ENCODE results near the gene COL5A3. TPM values are rescaled to one million over a fixed set of nuclear protein-coding genes. Genes with fewer than 3 reads are reported as not detected.

The COL5A3 gene
- total and polyA plus RNA-seq, 2 experiments from 2014 or later, result 1.0 to 1.2 TPM

DNA sequence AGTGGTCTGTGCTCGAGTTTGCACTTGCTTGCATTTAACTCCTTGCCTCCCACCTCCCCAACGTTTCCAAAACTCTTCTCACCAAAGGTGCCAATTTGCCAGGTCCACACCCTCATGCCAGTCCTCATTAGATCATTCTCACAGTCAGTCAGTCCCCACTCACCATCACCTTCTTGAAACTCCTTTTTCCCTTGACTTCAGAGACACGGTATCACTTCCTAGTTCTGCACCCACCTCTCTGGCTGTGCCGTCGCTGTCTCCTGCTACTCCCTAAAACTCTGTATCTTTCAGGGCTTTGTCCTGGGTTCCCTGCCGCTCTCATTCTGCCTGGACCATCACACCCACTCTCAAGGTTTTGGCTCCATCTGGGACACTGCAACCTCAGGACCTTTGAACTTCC is 93.6 kb downstream of the COL5A3 start (continued):
- TF ChIP-seq, protein P1, sequence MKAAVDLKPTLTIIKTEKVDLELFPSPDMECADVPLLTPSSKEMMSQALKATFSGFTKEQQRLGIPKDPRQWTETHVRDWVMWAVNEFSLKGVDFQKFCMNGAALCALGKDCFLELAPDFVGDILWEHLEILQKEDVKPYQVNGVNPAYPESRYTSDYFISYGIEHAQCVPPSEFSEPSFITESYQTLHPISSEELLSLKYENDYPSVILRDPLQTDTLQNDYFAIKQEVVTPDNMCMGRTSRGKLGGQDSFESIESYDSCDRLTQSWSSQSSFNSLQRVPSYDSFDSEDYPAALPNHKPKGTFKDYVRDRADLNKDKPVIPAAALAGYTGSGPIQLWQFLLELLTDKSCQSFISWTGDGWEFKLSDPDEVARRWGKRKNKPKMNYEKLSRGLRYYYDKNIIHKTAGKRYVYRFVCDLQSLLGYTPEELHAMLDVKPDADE (IDR thresholded peaks at IDR 0.05), result no peak
- TF ChIP-seq ZNF114 (CRISPR knock-in tag; IDR thresholded peaks at IDR 0.05) (no peak), JUNB (IDR thresholded peaks at IDR 0.05; ENCODE audit: unreplicated experiment) (no peak), ZNF331 (CRISPR knock-in tag; IDR thresholded peaks at IDR 0.05; ENCODE audit: low read depth) (no peak), CREB1 (CRISPR knock-in tag; IDR thresholded peaks at IDR 0.05; ENCODE audit: low read depth) (no peak)
- TF ChIP-seq, protein P2, sequence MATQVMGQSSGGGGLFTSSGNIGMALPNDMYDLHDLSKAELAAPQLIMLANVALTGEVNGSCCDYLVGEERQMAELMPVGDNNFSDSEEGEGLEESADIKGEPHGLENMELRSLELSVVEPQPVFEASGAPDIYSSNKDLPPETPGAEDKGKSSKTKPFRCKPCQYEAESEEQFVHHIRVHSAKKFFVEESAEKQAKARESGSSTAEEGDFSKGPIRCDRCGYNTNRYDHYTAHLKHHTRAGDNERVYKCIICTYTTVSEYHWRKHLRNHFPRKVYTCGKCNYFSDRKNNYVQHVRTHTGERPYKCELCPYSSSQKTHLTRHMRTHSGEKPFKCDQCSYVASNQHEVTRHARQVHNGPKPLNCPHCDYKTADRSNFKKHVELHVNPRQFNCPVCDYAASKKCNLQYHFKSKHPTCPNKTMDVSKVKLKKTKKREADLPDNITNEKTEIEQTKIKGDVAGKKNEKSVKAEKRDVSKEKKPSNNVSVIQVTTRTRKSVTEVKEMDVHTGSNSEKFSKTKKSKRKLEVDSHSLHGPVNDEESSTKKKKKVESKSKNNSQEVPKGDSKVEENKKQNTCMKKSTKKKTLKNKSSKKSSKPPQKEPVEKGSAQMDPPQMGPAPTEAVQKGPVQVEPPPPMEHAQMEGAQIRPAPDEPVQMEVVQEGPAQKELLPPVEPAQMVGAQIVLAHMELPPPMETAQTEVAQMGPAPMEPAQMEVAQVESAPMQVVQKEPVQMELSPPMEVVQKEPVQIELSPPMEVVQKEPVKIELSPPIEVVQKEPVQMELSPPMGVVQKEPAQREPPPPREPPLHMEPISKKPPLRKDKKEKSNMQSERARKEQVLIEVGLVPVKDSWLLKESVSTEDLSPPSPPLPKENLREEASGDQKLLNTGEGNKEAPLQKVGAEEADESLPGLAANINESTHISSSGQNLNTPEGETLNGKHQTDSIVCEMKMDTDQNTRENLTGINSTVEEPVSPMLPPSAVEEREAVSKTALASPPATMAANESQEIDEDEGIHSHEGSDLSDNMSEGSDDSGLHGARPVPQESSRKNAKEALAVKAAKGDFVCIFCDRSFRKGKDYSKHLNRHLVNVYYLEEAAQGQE (IDR thresholded peaks at IDR 0.05; ENCODE audit: unreplicated experiment), result no peak
- TF ChIP-seq, protein P3, sequence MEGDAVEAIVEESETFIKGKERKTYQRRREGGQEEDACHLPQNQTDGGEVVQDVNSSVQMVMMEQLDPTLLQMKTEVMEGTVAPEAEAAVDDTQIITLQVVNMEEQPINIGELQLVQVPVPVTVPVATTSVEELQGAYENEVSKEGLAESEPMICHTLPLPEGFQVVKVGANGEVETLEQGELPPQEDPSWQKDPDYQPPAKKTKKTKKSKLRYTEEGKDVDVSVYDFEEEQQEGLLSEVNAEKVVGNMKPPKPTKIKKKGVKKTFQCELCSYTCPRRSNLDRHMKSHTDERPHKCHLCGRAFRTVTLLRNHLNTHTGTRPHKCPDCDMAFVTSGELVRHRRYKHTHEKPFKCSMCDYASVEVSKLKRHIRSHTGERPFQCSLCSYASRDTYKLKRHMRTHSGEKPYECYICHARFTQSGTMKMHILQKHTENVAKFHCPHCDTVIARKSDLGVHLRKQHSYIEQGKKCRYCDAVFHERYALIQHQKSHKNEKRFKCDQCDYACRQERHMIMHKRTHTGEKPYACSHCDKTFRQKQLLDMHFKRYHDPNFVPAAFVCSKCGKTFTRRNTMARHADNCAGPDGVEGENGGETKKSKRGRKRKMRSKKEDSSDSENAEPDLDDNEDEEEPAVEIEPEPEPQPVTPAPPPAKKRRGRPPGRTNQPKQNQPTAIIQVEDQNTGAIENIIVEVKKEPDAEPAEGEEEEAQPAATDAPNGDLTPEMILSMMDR (conservative IDR thresholded peaks at IDR 0.05; ENCODE audit: low read depth in 2 of 2), result no peak

DNA sequence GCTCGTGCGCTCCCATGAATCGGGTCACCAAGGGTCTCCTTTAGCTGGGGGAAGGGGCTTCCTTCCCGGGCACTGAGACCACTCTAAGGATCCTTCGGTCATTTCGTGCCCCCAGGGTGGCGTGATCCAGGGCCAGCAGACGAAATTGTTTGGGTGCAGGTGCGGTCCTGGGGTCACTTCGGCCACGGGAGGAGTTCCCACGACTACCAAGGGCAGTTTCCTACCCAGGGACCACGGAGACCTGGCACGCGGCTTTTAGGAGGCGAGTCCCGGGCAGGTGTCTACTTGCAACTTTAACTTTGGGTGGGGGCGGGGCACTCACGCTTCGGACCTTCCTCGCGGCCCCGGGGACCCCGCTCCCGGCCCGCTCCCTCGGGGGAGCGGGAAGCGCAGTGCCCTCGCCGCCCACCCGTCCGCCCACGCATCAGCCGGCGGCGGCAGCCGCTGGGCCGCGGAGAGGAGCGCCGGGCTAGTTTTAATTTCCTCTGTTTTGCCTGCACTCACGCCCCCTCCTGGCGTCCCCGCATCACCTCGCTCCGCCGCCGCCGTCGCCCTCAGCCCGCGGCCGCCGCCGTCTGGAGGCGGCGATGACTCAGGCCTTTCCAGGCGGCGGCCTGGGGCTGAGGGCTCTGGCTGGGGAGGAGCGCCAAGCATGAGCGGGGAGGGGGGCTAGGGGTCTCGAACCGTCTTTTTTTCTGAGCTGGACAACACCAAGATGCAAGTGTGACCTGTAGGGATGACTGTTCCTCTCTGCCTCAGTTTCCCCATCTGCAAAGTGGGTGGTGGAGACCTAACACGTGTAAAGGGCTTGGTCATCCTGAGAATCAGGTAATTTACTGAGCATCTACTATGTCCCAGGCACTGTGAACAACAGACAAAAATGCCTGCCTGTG is 95.7 kb downstream of the COL5A3 start:
- Histone ChIP-seq H4K20me1 (replicated peaks; ENCODE audit: insufficient read depth) (peaks cover 35% of the 10 kb centered on the region), H3K4me1 (ENCODE audit: insufficient read depth) (peaks cover 15% of the 10 kb centered on the region), H3K79me2 (replicated peaks; ENCODE audit: insufficient read depth) (peaks cover 45% of the 10 kb centered on the region), H3K27ac (ENCODE audit: low read depth) (peak overlapping the region; percentile 80), H2AFZ (peak overlapping the region; percentile 84; the same call in 1 of the 2 replicates), H3K27me3 (ENCODE audit: insufficient read depth) (peaks cover 8% of the 10 kb centered on the region; the same call in 1 of the 2 replicates), H3K4me3 (peak overlapping the region; percentile 79), H3K36me3 (ENCODE audit: insufficient read depth) (no peaks in the 10 kb centered on the region), H3K9me2 (ENCODE audit: insufficient read depth) (no peaks in the 10 kb centered on the region), H3K4me2 (peak overlapping the region; percentile 99), H3F3A (replicated peaks; ENCODE audit: low read depth) (0 out of 2 replicates have a peak, but pooled peaks cover 4% of the 10 kb centered on the region)
- peaks cover 22% of the 10 kb centered on the region for H3K4me1 Mint-ChIP-seq
- peaks cover 19% of the 10 kb centered on the region for H3K27me3 Mint-ChIP-seq (ENCODE audit: insufficient read depth, low read depth, poor library complexity)
- DNase-seq (ENCODE audit: low spot score) (peak; percentile 92), ATAC-seq (peak; percentile 77)
- no peaks in the 10 kb centered on the region; the same call in 2 of the 3 replicates for H3K9me3 Mint-ChIP-seq
- peaks cover 10% of the 10 kb centered on the region; the same call in 2 of the 3 replicates for H3K36me3 Mint-ChIP-seq (ENCODE audit: low read depth)
- peak overlapping the region; percentile 83 for H3K27ac Mint-ChIP-seq
- TF ChIP-seq ZNF114 (CRISPR knock-in tag; IDR thresholded peaks at IDR 0.05) (no peak), CREB1 (CRISPR knock-in tag; IDR thresholded peaks at IDR 0.05; ENCODE audit: low read depth) (peak; percentile 55; the same call in 1 of the 2 replicates)
- TF ChIP-seq, protein P3 (conservative IDR thresholded peaks at IDR 0.05; ENCODE audit: low read depth in 2 of 2), result peak; percentile 45 to 71; a peak in 3 of 4 replicates
- peak overlapping the region; percentile 75 for H3K4me3 Mint-ChIP-seq
